Measurements from ENCODE around the gene CACNG7.
"Not testable (repeated sequence)": the region's sequence is repeated elsewhere in the genome, so short reads cannot be mapped to it uniquely, and the experiment has no call there.

The CACNG7 gene

GRCh38 chr19:53906211-53907192 is 2.6 kb upstream of the CACNG7 start:
- no peak for DNase-seq

- no peak for DNase-seq
Observed at GRCh38 chr19:53907193-53907581, 1.9 kb upstream of the CACNG7 start.

GRCh38 chr19:53907690-53908089 is 1.4 kb upstream of the CACNG7 start:
- no peak for DNase-seq

GRCh38 chr19:53908106-53908934 is 758 bp upstream of the CACNG7 start:
- DNase-seq, result no peak

GRCh38 chr19:53909471-53910169 is 542 bp downstream of the CACNG7 start:
- DNase-seq, result no peak

- no peak for DNase-seq
Observed at GRCh38 chr19:53910170-53910518, 1.1 kb downstream of the CACNG7 start.

GRCh38 chr19:53912653-53913052 is 3.6 kb downstream of the CACNG7 start:
- no peak for DNase-seq

GRCh38 chr19:53915000-53915399 is 5.9 kb downstream of the CACNG7 start:
- no peak for DNase-seq

- DNase-seq, result no peak
Observed at GRCh38 chr19:53916004-53916403, 6.9 kb downstream of the CACNG7 start.

- DNase-seq, result no peak
Observed at GRCh38 chr19:53917356-53917755, 8.3 kb downstream of the CACNG7 start.

- DNase-seq, result no peak
Observed at GRCh38 chr19:53927739-53928138, 18.7 kb downstream of the CACNG7 start.

GRCh38 chr19:53936029-53936428 is 27.0 kb downstream of the CACNG7 start:
- DNase-seq, result no peak

GRCh38 chr19:53942001-53942786 is 33.1 kb downstream of the CACNG7 start:
- DNase-seq, result no peak

- DNase-seq, result no peak
Observed at GRCh38 chr19:53944416-53944815, 35.3 kb downstream of the CACNG7 start.

- DNase-seq, result no peak
Observed at GRCh38 chr19:53944933-53945332, 35.9 kb downstream of the CACNG7 start.

GRCh38 chr19:53945441-53945840 is 36.4 kb downstream of the CACNG7 start:
- DNase-seq, result no peak

- DNase-seq, result no peak
Observed at GRCh38 chr19:53945998-53946397, 36.9 kb downstream of the CACNG7 start.

GRCh38 chr19:53947624-53948023 is 38.5 kb downstream of the CACNG7 start:
- no peak for DNase-seq

GRCh38 chr19:53948611-53949010 is 39.5 kb downstream of the CACNG7 start:
- not testable (repeated sequence) for DNase-seq

GRCh38 chr19:53951436-53951835 is 42.4 kb downstream of the CACNG7 start:
- no peak for DNase-seq

GRCh38 chr19:53951947-53952346 is 42.9 kb downstream of the CACNG7 start:
- DNase-seq, result no peak

GRCh38 chr19:53953383-53953782 is 44.3 kb downstream of the CACNG7 start:
- no peak for DNase-seq

Data from NCI-H2107 (cell line).